ENCODE measurements around the gene PRG3. TPM values are rescaled to one million over a fixed set of nuclear protein-coding genes. Genes with fewer than 3 reads are reported as not detected.

The PRG3 gene
- polyA plus RNA-seq, 3 donors, result not detected

- no peak for TF ChIP-seq CTCF (IDR thresholded peaks at IDR 0.05)
- WGBS (ENCODE audit: insufficient coverage), result 3% methylated on average over 6 of the region's 6 CpGs
- Histone ChIP-seq H3K4me3 (replicated peaks in 1 of 3; ENCODE audit: low read depth in 2 of 3, low read length in 3 of 3) (no peak overlapping the region), H3K27me3 (ENCODE audit: control insufficient read depth in 2 of 2, insufficient read depth in 2 of 2, low read length in 2 of 2) (no peaks in the 10 kb centered on the region), H2AFZ (ENCODE audit: insufficient read depth, low read depth, low read length, poor library complexity, severe bottlenecking) (peak overlapping the region; percentile 37), H3K9ac (ENCODE audit: insufficient read depth, low read length, poor library complexity, severe bottlenecking) (no peak overlapping the region), H3K36me3 (replicated peaks in 1 of 2; ENCODE audit: control insufficient read depth in 1 of 2, insufficient read depth in 2 of 2, low read length in 2 of 2) (no peaks in the 10 kb centered on the region), H3K27ac (ENCODE audit: low read depth in 1 of 2, low read length in 2 of 2) (peak overlapping the region in 1 of 2 donors; percentile 7), H3K79me2 (ENCODE audit: insufficient read depth, low read length) (no peaks in the 10 kb centered on the region), H4K20me1 (ENCODE audit: insufficient read depth, low read length) (no peaks in the 10 kb centered on the region), H3K4me2 (replicated peaks; ENCODE audit: extremely low read depth, low read length, poor library complexity, severe bottlenecking) (no peak overlapping the region), H3K4me1 (ENCODE audit: control insufficient read depth in 1 of 2, insufficient read depth in 2 of 2, low read length in 2 of 2) (peaks cover 26 to 29% of the 10 kb centered on the region in 2 donors), H3K9me3 (replicated peaks in 1 of 2; ENCODE audit: control insufficient read depth in 1 of 2, insufficient read depth in 1 of 2, low read length in 2 of 2) (no peaks in the 10 kb centered on the region)
- peaks cover 29% of the 10 kb centered on the region for H3K4me1 Mint-ChIP-seq
- H3K9me3 Mint-ChIP-seq, result peaks cover 0 to 9% (median 5%) of the 10 kb centered on the region in 7 donors
- peak; percentile 12 to 57 (median 14) for DNase-seq
- peaks cover 0 to 3% (median 2%) of the 10 kb centered on the region in 3 donors for H3K27me3 Mint-ChIP-seq (ENCODE audit: low read depth in 3 of 3)
- intact Hi-C loops (cut with micrococcal nuclease), result loop anchor here in 1 of 2 donors (10.0 kb wide), 1 partner anchor 290 kb away; the partner anchor contains the start of gene YPEL4
- peak overlapping the region in 2 of 7 donors; percentile 24 to 75 for H3K27ac Mint-ChIP-seq
- peak overlapping the region in 1 of 2 donors; percentile 62 for H3K4me3 Mint-ChIP-seq
- no peaks in the 10 kb centered on the region for H3K36me3 Mint-ChIP-seq
Observed at GRCh38 chr11:57354699-57355098, 26.3 kb downstream of the PRG3 start.

- 94% methylated on average over 2 of the region's 4 CpGs for WGBS (ENCODE audit: insufficient coverage)
- peaks cover 0 to 5% (median 2%) of the 10 kb centered on the region in 3 donors for H3K27me3 Mint-ChIP-seq (ENCODE audit: low read depth in 3 of 3)
- no peaks in the 10 kb centered on the region for H3K36me3 Mint-ChIP-seq
- peaks cover 0 to 9% (median 5%) of the 10 kb centered on the region in 7 donors for H3K9me3 Mint-ChIP-seq
- H3K4me1 Mint-ChIP-seq, result peaks cover 30% of the 10 kb centered on the region
- Histone ChIP-seq H3K4me1 (ENCODE audit: control insufficient read depth in 1 of 2, insufficient read depth in 2 of 2, low read length in 2 of 2) (peaks cover 26 to 29% of the 10 kb centered on the region in 2 donors), H3K27me3 (ENCODE audit: control insufficient read depth in 2 of 2, insufficient read depth in 2 of 2, low read length in 2 of 2) (no peaks in the 10 kb centered on the region), H3K4me3 (replicated peaks in 1 of 3; ENCODE audit: low read depth in 2 of 3, low read length in 3 of 3) (no peak overlapping the region), H3K36me3 (replicated peaks in 1 of 2; ENCODE audit: control insufficient read depth in 1 of 2, insufficient read depth in 2 of 2, low read length in 2 of 2) (no peaks in the 10 kb centered on the region), H3K4me2 (replicated peaks; ENCODE audit: extremely low read depth, low read length, poor library complexity, severe bottlenecking) (no peak overlapping the region), H2AFZ (ENCODE audit: insufficient read depth, low read depth, low read length, poor library complexity, severe bottlenecking) (peak overlapping the region; percentile 37), H3K9ac (ENCODE audit: insufficient read depth, low read length, poor library complexity, severe bottlenecking) (no peak overlapping the region), H3K27ac (ENCODE audit: low read depth in 1 of 2, low read length in 2 of 2) (no peak overlapping the region), H3K79me2 (ENCODE audit: insufficient read depth, low read length) (no peaks in the 10 kb centered on the region), H4K20me1 (ENCODE audit: insufficient read depth, low read length) (no peaks in the 10 kb centered on the region), H3K9me3 (replicated peaks in 1 of 2; ENCODE audit: control insufficient read depth in 1 of 2, insufficient read depth in 1 of 2, low read length in 2 of 2) (no peaks in the 10 kb centered on the region)
- H3K4me3 Mint-ChIP-seq, result no peak overlapping the region
- peak; percentile 15 to 38 (median 31) for DNase-seq
- no peak overlapping the region for H3K27ac Mint-ChIP-seq
- no peak for TF ChIP-seq CTCF (IDR thresholded peaks at IDR 0.05)
- intact Hi-C loops (cut with micrococcal nuclease), result loop anchor here in 1 of 2 donors (10.0 kb wide), 1 partner anchor 291 kb away; the partner anchor contains the start of gene YPEL4
Observed at GRCh38 chr11:57353852-57354251, 27.1 kb downstream of the PRG3 start.

Data from CD14-positive monocyte (primary cell).